DOHH2 (cell line): Measurements from ENCODE around the gene TNS2.

Experiments used
- H3F3A ChIP-seq: fragments of 200-600 bp; sonication (generic), shearing (Covaris generic); 2 replicates; pipeline ENCODE4 v1.6.0; 2016; ENCODE audit warnings: antibody characterized with exemption, mild to moderate bottlenecking; ENCODE audit not compliant: control insufficient read depth, insufficient read depth
- H3K27ac ChIP-seq: fragments of 200-600 bp; sonication (generic); 2 replicates; pipeline ENCODE4 v1.5.1; 2014; ENCODE audit warnings: low read depth, mild to moderate bottlenecking, low read length, moderate library complexity
- H3K27me3 ChIP-seq: fragments of 200-600 bp; sonication (generic); 2 replicates; pipeline ENCODE4 v1.6.1; 2014; ENCODE audit warnings: mild to moderate bottlenecking, low read length, mixed read lengths; ENCODE audit not compliant: control insufficient read depth
- H3K36me3 ChIP-seq: fragments of 200-600 bp; sonication (generic); 2 replicates; pipeline ENCODE4 v1.6.1; 2014; ENCODE audit warnings: mild to moderate bottlenecking, low read length, moderate library complexity, mixed read lengths; ENCODE audit not compliant: control insufficient read depth
- H3K4me1 ChIP-seq: fragments of 200-600 bp; sonication (generic); 2 replicates; pipeline ENCODE4 v1.6.1; 2014; ENCODE audit warnings: mild to moderate bottlenecking, low read length, mixed read lengths; ENCODE audit not compliant: control insufficient read depth
- H3K4me2 ChIP-seq: fragments of 200-600 bp; sonication (generic); 2 replicates; pipeline ENCODE4 v1.6.0; 2014; ENCODE audit warnings: mild to moderate bottlenecking, low read length, moderate library complexity
- H3K4me3 ChIP-seq: fragments of 200-600 bp; sonication (generic); 2 replicates; pipeline ENCODE4 v1.5.1; 2014; ENCODE audit warnings: mild to moderate bottlenecking, low read length, mixed read lengths
- H3K79me2 ChIP-seq: fragments of 200-600 bp; sonication (generic); 2 replicates; pipeline ENCODE4 v1.6.1; 2014; ENCODE audit warnings: mild to moderate bottlenecking, low read length, mixed read lengths; ENCODE audit not compliant: control insufficient read depth
- H3K9me2 ChIP-seq: fragments of 200-600 bp; sonication (generic); replicated peaks from 2 replicates; pipeline ENCODE4 v1.6.1; 2014; ENCODE audit warnings: mild to moderate bottlenecking, low read length, mixed read lengths; ENCODE audit not compliant: control insufficient read depth
- H3K9me3 ChIP-seq: fragments of 200-600 bp; sonication (generic); 2 replicates; pipeline ENCODE4 v1.6.1; 2014; ENCODE audit warnings: antibody characterized with exemption, low read length, mixed read lengths; ENCODE audit not compliant: control insufficient read depth, insufficient read depth
- H4K20me1 ChIP-seq: fragments of 200-600 bp; sonication (generic); 2 replicates; pipeline ENCODE4 v1.6.0; 2014; ENCODE audit warnings: low read depth, mild to moderate bottlenecking, antibody characterized with exemption, low read length, moderate library complexity; ENCODE audit not compliant: control insufficient read depth, insufficient read depth
- CTCF ChIP-seq: fragments of 200-600 bp; sonication (generic); IDR thresholded peaks from one replicate; pipeline ENCODE4 v1.5.1; 2014; ENCODE audit warnings: antibody characterized with exemption, mild to moderate bottlenecking, low read depth, low read length; ENCODE audit not compliant: poor library complexity, severe bottlenecking
- EZH2phosphoT487 ChIP-seq: fragments of 200-600 bp; sonication (generic); IDR thresholded peaks from 2 replicates; pipeline ENCODE4 v1.6.1; 2017; ENCODE audit warnings: borderline replicate concordance, mild to moderate bottlenecking, antibody characterized with exemption, low read length, moderate library complexity, mixed read lengths

Gene TNS2

GRCh38 chr12:53113951-53114350 lies 64.1 kb downstream of the TNS2 start:
- TF ChIP-seq EZH2phosphoT487: no peak
- TF ChIP-seq CTCF: no peak
- H3K27ac ChIP-seq: no peak overlapping the region

More at GRCh38 chr12:53113951-53114350, 64.1 kb downstream of the TNS2 start:
- Histone ChIP-seq H3K4me2 (no peak overlapping the region), H3K79me2 (no peaks in the 10 kb centered on the region), H3K4me1 (no peaks in the 10 kb centered on the region), H4K20me1 (no peaks in the 10 kb centered on the region), H3F3A (no peaks in the 10 kb centered on the region), H3K27me3 (no peaks in the 10 kb centered on the region), H3K4me3 (no peak overlapping the region), H3K9me3 (no peaks in the 10 kb centered on the region), H3K9me2 (no peaks in the 10 kb centered on the region), H3K36me3 (no peaks in the 10 kb centered on the region)
